ENCODE measurements around the gene CCDC91. TPM values are rescaled to one million over a fixed set of nuclear protein-coding genes. Genes with fewer than 3 reads are reported as not detected.

Gene CCDC91
- total RNA-seq, 1 experiment from 2014 or later = 26.8 TPM

DNA sequence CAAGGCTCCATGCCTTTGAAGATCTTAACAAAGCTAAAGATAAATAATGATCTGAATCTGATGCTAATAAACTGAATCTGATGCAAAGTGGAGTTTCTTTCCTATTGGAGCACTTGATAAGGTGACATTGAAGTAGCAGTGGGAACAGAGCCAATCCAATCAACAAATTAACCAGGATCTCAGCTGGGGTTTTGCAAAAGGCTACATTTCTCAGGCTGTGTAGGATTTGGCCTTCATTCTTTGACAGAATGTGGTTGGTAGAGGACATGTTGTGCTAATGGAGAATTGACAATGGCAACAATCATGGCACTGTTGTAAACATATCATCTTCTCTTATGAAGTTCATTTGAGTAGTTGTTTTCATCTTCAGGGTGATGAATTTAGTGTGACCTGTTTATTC is 164.9 kb downstream of the CCDC91 start:
- Histone ChIP-seq H3K27ac (ENCODE audit: low read depth, low read length, poor library complexity, severe bottlenecking) (no peak overlapping the region), H3K9me3 (ENCODE audit: low read depth, low read length, poor library complexity, severe bottlenecking) (peaks cover 7% of the 10 kb centered on the region), H3K36me3 (ENCODE audit: insufficient read depth, low read length, poor library complexity, severe bottlenecking) (no peaks in the 10 kb centered on the region), H3K4me1 (ENCODE audit: insufficient read depth, low read length, poor library complexity, severe bottlenecking) (peaks cover 26% of the 10 kb centered on the region), H3K4me3 (ENCODE audit: low read depth, low read length, poor library complexity, severe bottlenecking) (no peak overlapping the region), H3K27me3 (replicated peaks; ENCODE audit: insufficient read depth, low read depth, low read length, poor library complexity) (no peaks in the 10 kb centered on the region)
- ChIA-PET CTCF (interaction anchor here (0.5 kb wide), 1 partner anchor 304 kb away, joined by 3 read pairs; no protein-coding TSS in a partner anchor), POLR2A (ENCODE audit: low non-redundant PET) (no interaction called here)
- intact Hi-C loops (cut with micrococcal nuclease; ENCODE audit: unreplicated experiment) = no loop called here
- no peak for TF ChIP-seq CTCF (conservative IDR thresholded peaks at IDR 0.05; ENCODE audit: low read depth, low read length)
- no peak for TF ChIP-seq EZH2 (IDR thresholded peaks at IDR 0.05; ENCODE audit: borderline replicate concordance, low read depth, low read length, poor library complexity, severe bottlenecking)
- DNase-seq (ENCODE audit: low spot score) = no peak
- no TSS peak for BruUV-seq (replicated peaks)

- H3K27ac ChIP-seq (ENCODE audit: low read depth, low read length, poor library complexity, severe bottlenecking) = no peak overlapping the region
- POLR2A ChIA-PET (ENCODE audit: low non-redundant PET) = no interaction called here
- H3K4me1 ChIP-seq (ENCODE audit: insufficient read depth, low read length, poor library complexity, severe bottlenecking) = peaks cover 3% of the 10 kb centered on the region
- intact Hi-C loops (cut with micrococcal nuclease; ENCODE audit: unreplicated experiment) = no loop called here
- CTCF ChIA-PET = no interaction called here
- H3K4me3 ChIP-seq (ENCODE audit: low read depth, low read length, poor library complexity, severe bottlenecking) = no peak overlapping the region
- no TSS peak for BruUV-seq (replicated peaks)
- DNase-seq (ENCODE audit: low spot score) = no peak
- no peaks in the 10 kb centered on the region for H3K27me3 ChIP-seq (replicated peaks; ENCODE audit: insufficient read depth, low read depth, low read length, poor library complexity)
- TF ChIP-seq CTCF (conservative IDR thresholded peaks at IDR 0.05; ENCODE audit: low read depth, low read length) (no peak), EZH2 (IDR thresholded peaks at IDR 0.05; ENCODE audit: borderline replicate concordance, low read depth, low read length, poor library complexity, severe bottlenecking) (no peak)
- no peaks in the 10 kb centered on the region for H3K9me3 ChIP-seq (ENCODE audit: low read depth, low read length, poor library complexity, severe bottlenecking)
- no peaks in the 10 kb centered on the region for H3K36me3 ChIP-seq (ENCODE audit: insufficient read depth, low read length, poor library complexity, severe bottlenecking)
These were observed 170.0 kb downstream of the CCDC91 start for GRCh38 chr12:28360253-28360652.

DNA sequence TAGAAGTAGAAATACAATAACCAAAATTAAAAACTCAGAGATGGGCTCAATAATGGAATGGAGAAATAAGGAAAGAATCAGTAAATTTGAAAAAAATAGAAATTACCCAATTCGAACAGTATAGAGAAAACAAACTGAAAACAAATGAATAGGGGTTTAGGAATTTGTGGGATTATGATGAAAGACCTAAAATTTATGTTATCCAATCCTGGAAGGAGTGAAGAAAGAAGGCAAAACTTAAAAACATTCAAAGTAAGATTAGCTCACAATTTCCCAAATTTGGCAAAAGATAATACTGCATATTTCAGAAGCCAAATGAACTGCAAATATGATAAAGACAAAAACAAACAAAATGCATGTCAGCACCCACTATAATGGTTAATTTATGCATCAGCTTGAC is 177.1 kb downstream of the CCDC91 start:
- intact Hi-C loops (cut with micrococcal nuclease; ENCODE audit: unreplicated experiment) = no loop called here
- POLR2A ChIA-PET (ENCODE audit: low non-redundant PET) = interaction anchor here (0.7 kb wide), 1 partner anchor 236 kb away, joined by 7 read pairs; no protein-coding TSS in a partner anchor

More for the DNA sequence above, 177.1 kb downstream of the CCDC91 start:
- no peak for DNase-seq (ENCODE audit: low spot score)
- no peak overlapping the region for H3K4me3 ChIP-seq (ENCODE audit: low read depth, low read length, poor library complexity, severe bottlenecking)
- CTCF ChIA-PET = no interaction called here
- TF ChIP-seq EZH2 (IDR thresholded peaks at IDR 0.05; ENCODE audit: borderline replicate concordance, low read depth, low read length, poor library complexity, severe bottlenecking) (no peak), CTCF (conservative IDR thresholded peaks at IDR 0.05; ENCODE audit: low read depth, low read length) (no peak)
- H3K4me1 ChIP-seq (ENCODE audit: insufficient read depth, low read length, poor library complexity, severe bottlenecking) = no peaks in the 10 kb centered on the region
- no peaks in the 10 kb centered on the region for H3K27me3 ChIP-seq (replicated peaks; ENCODE audit: insufficient read depth, low read depth, low read length, poor library complexity)
- no peak overlapping the region for H3K27ac ChIP-seq (ENCODE audit: low read depth, low read length, poor library complexity, severe bottlenecking)
- H3K9me3 ChIP-seq (ENCODE audit: low read depth, low read length, poor library complexity, severe bottlenecking) = peaks cover 47% of the 10 kb centered on the region
- BruUV-seq (replicated peaks) = no TSS peak
- no peaks in the 10 kb centered on the region for H3K36me3 ChIP-seq (ENCODE audit: insufficient read depth, low read length, poor library complexity, severe bottlenecking)

Data from A673 (cell line).